ENCODE results near the gene INVS. TPM values are rescaled to one million over a fixed set of nuclear protein-coding genes. Genes with fewer than 3 reads are reported as not detected.
"Not testable (repeated sequence)": the region's sequence is repeated elsewhere in the genome, so short reads cannot be mapped to it uniquely, and the experiment has no call there.

The INVS gene
- total RNA-seq, 2 donors from 2014 or later, result 15.3 to 17.7 TPM

- H3K27ac Mint-ChIP-seq, result no peak overlapping the region
- no peaks in the 10 kb centered on the region for H3K9me3 Mint-ChIP-seq
- no peak for ATAC-seq (replicated peaks)
- peaks cover 33% of the 10 kb centered on the region for H3K36me3 Mint-ChIP-seq (ENCODE audit: low read depth)
- no peak overlapping the region for H3K4me3 Mint-ChIP-seq
- no peaks in the 10 kb centered on the region for H3K27me3 Mint-ChIP-seq
- peaks cover 5% of the 10 kb centered on the region for H3K4me1 Mint-ChIP-seq
Observed at GRCh38 chr9:100125910-100126309, 26.9 kb downstream of the INVS start.

DNA sequence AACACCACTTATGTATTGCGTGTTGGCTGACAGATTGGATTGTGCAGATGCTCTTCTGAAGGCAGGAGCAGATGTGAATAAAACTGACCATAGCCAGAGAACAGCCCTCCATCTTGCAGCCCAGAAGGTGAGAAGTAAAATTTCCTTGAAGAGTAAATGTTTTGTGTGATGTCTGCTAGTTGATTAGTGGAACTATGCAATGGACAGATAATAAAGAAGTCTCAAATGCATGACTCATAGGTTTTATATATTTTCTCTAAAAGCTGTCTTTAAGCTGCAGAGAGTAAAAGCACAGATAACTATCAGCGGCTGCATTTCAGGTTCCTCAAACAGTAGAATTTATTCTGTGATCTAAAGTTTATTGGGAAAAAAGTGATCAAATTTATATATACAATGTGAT, 27.4 kb downstream of the INVS start:
- ATAC-seq (replicated peaks), result no peak

DNA sequence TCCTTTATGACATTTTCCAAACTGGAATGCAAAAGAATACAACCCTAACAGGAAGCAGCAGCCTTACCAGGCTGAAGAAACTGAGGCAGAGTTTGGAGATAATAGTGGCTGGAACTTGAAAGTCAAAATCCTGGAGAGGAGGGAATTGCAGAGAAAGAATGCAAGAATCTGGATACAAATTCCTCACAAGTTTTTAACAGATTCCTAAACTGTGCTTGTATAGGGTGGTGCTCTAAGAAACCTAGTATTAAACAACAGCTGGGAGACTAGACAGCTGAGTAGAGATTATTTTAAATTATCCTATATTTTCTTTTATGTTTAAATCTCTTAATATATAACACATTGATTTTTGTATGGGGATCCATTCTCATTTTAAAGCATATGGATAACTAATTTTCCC, 30.7 kb downstream of the INVS start:
- Mint-ChIP-seq H3K4me3 (no peak overlapping the region), H3K9me3 (no peaks in the 10 kb centered on the region), H3K27me3 (no peaks in the 10 kb centered on the region), H3K4me1 (no peaks in the 10 kb centered on the region), H3K36me3 (ENCODE audit: low read depth) (peaks cover 42% of the 10 kb centered on the region), H3K27ac (no peak overlapping the region)
- ATAC-seq (replicated peaks), result no peak

More for the DNA sequence above, 27.4 kb downstream of the INVS start:
- H3K4me1 Mint-ChIP-seq, result peaks cover 4% of the 10 kb centered on the region
- H3K9me3 Mint-ChIP-seq, result no peaks in the 10 kb centered on the region
- H3K27ac Mint-ChIP-seq, result no peak overlapping the region
- H3K27me3 Mint-ChIP-seq, result no peaks in the 10 kb centered on the region
- no peak overlapping the region for H3K4me3 Mint-ChIP-seq
- H3K36me3 Mint-ChIP-seq (ENCODE audit: low read depth), result peaks cover 28% of the 10 kb centered on the region

GRCh38 chr9:100131216-100131615, 32.2 kb downstream of the INVS start:
- Mint-ChIP-seq H3K27me3 (no peaks in the 10 kb centered on the region), H3K27ac (no peak overlapping the region), H3K36me3 (ENCODE audit: low read depth) (peaks cover 42% of the 10 kb centered on the region), H3K4me1 (no peaks in the 10 kb centered on the region), H3K9me3 (no peaks in the 10 kb centered on the region), H3K4me3 (no peak overlapping the region)
- no peak for ATAC-seq (replicated peaks)

DNA sequence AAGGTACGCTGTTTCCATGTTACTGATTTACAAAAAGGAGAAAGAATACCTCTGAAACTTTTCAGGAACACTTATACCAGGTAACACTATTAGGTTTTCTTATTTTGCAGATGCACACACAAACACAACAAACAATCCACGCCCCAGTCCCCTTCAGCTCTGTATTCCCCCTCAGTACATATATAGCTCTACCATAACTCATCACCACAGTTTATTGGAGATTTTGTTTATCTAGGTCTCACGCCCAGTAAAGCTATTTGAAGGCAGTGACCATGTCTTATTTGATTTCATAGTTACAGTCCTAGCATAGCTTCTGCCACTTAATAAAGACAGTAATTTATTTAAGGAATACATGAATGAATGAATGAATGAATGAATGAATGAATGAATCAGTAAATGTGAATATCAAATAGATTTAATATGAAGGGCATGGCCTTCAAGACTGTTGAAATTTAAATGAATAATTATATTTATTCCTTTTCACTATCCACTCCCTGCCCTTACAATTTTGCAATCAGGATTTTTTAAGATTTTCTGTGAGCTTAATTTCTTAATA, 32.9 kb downstream of the INVS start:
- no peaks in the 10 kb centered on the region for H3K9me3 Mint-ChIP-seq
- no peak for ATAC-seq (replicated peaks)

DNA sequence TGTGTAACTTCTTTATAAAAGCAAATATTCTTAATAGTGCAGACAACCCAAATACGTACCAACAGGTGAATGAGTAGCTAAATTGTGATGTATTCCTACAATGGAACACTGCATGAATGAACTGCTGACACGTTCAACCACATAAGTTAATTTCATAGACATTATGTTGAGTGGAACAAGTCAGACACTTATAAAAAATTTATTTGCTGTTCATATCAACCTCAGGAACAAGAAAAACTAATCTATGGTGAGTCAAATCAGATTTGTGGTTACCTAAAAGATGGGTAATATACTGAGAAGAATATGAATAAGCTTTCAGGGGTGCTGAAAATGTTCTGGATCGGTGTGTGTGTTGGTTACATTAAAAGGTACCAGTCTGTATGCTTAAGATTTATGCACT, 35.7 kb downstream of the INVS start:
- Mint-ChIP-seq H3K9me3 (no peaks in the 10 kb centered on the region), H3K36me3 (ENCODE audit: low read depth) (peaks cover 19% of the 10 kb centered on the region), H3K4me3 (no peak overlapping the region), H3K4me1 (no peaks in the 10 kb centered on the region), H3K27ac (no peak overlapping the region), H3K27me3 (no peaks in the 10 kb centered on the region)
- peak; percentile 56 for ATAC-seq (replicated peaks)

More for the DNA sequence above, 32.9 kb downstream of the INVS start:
- peaks cover 42% of the 10 kb centered on the region for H3K36me3 Mint-ChIP-seq (ENCODE audit: low read depth)
- no peaks in the 10 kb centered on the region for H3K4me1 Mint-ChIP-seq
- no peaks in the 10 kb centered on the region for H3K27me3 Mint-ChIP-seq
- no peak overlapping the region for H3K4me3 Mint-ChIP-seq
- no peak overlapping the region for H3K27ac Mint-ChIP-seq

- H3K27ac Mint-ChIP-seq; H3K9me3 Mint-ChIP-seq; H3K4me3 Mint-ChIP-seq; H3K4me1 Mint-ChIP-seq; H3K27me3 Mint-ChIP-seq; ATAC-seq (replicated peaks): not testable (repeated sequence)
- peaks cover 16% of the 10 kb centered on the region for H3K36me3 Mint-ChIP-seq (ENCODE audit: low read depth)
Observed at GRCh38 chr9:100136799-100137198, 37.8 kb downstream of the INVS start.

GRCh38 chr9:100140303-100140702, 41.3 kb downstream of the INVS start:
- ATAC-seq (replicated peaks); H3K27me3 Mint-ChIP-seq; H3K27ac Mint-ChIP-seq; H3K4me3 Mint-ChIP-seq; H3K36me3 Mint-ChIP-seq (ENCODE audit: low read depth); H3K4me1 Mint-ChIP-seq; H3K9me3 Mint-ChIP-seq: not testable (repeated sequence)

DNA sequence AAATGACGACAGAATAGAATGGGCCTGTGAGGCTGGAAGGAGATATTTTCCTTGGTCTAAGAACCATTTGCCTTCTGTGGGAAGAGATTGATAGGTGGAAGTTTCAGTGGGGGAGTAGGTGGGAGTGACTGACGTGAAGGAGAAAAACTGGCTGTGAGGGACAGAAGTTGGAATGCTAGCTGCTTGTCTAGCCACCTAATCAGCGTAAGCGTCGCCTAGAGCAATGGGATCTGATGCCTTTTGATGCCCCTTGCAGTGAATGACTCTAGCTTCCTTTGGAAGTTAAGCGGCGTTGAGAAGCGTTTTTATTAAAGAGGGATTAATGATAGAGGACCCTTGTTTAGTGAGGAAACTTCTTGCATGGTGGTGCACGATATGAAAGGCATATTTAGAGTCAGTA, 42.8 kb downstream of the INVS start:
- not testable (repeated sequence) for H3K36me3 Mint-ChIP-seq (ENCODE audit: low read depth); H3K4me3 Mint-ChIP-seq; H3K27me3 Mint-ChIP-seq; H3K4me1 Mint-ChIP-seq; H3K9me3 Mint-ChIP-seq; H3K27ac Mint-ChIP-seq; ATAC-seq (replicated peaks)

GRCh38 chr9:100145167-100145934, 46.3 kb downstream of the INVS start:
- H3K27me3 Mint-ChIP-seq; ATAC-seq (replicated peaks); H3K4me1 Mint-ChIP-seq; H3K9me3 Mint-ChIP-seq; H3K4me3 Mint-ChIP-seq; H3K27ac Mint-ChIP-seq; H3K36me3 Mint-ChIP-seq (ENCODE audit: low read depth): not testable (repeated sequence)

DNA sequence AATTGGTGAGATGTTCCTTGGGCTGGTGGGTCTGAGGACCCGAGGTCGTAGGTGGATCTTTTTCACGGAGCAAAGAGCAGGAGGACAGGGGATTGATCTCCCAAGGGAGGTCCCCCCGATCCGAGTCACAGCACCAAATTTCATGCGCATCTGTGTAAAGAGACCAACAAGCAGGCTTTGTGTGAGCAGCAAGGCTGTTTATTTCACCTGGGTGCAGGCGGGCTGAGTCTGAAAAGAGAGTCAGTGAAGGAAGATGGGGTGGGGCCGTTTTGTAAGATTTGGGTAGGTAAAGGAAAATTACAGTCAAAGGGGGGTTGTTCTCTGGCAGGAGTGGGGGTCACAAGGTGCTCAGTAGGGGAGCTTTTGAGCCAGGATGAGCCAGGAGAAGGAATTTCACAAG, 46.9 kb downstream of the INVS start:
- H3K9me3 Mint-ChIP-seq; H3K36me3 Mint-ChIP-seq (ENCODE audit: low read depth); H3K4me3 Mint-ChIP-seq; H3K27me3 Mint-ChIP-seq; H3K4me1 Mint-ChIP-seq; ATAC-seq (replicated peaks); H3K27ac Mint-ChIP-seq: not testable (repeated sequence)

DNA sequence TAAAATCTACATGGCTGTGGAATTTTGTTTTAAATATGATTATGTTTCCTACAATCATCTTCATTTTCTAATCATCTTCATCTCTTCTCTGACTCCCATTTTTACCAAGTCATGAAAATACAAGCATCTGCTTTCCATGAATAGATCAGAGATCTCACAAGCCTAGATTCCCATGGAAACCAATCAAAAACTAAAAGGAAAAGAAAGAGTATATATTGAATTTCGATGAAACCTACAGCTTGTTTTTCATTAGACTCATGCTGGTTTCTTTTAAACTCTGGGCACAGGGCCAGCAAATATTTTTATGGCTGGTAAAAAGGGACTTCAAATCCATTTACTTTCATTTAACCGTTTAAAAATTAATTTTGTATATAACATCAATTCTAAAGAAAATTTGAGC, 51.2 kb downstream of the INVS start:
- no peak overlapping the region for H3K27ac Mint-ChIP-seq
- no peaks in the 10 kb centered on the region for H3K4me1 Mint-ChIP-seq
- H3K9me3 Mint-ChIP-seq, result no peaks in the 10 kb centered on the region
- H3K4me3 Mint-ChIP-seq, result no peak overlapping the region
- no peaks in the 10 kb centered on the region for H3K36me3 Mint-ChIP-seq (ENCODE audit: low read depth)
- no peak for ATAC-seq (replicated peaks)
- H3K27me3 Mint-ChIP-seq, result no peaks in the 10 kb centered on the region

GRCh38 chr9:100160021-100160420, 61.0 kb downstream of the INVS start:
- Mint-ChIP-seq H3K27ac (no peak overlapping the region), H3K4me1 (no peaks in the 10 kb centered on the region), H3K4me3 (no peak overlapping the region), H3K27me3 (no peaks in the 10 kb centered on the region), H3K36me3 (ENCODE audit: low read depth) (peaks cover 7% of the 10 kb centered on the region), H3K9me3 (no peaks in the 10 kb centered on the region)
- ATAC-seq (replicated peaks), result no peak

DNA sequence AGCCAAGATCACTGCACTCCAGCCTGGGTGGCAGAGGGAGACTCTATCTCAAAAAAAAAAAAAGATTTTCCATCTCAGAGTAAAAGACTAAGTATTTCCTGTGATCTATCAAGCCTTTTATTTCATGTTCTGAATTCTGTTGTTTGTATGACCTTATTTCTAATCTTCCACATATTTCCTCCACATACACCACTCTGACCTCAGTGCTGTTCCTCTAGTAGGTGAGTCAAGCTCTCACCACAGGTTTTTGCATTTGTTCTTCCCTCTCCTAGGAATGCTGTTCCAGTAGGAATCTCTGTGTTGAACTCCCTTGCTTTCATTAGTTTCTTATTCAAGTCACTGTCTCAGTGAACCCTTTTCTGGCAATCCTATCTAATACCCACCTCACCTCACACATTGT, 68.1 kb downstream of the INVS start:
- Mint-ChIP-seq H3K4me1 (peaks cover 3% of the 10 kb centered on the region), H3K27ac (no peak overlapping the region), H3K4me3 (no peak overlapping the region), H3K9me3 (peaks cover 3% of the 10 kb centered on the region), H3K27me3 (no peaks in the 10 kb centered on the region), H3K36me3 (ENCODE audit: low read depth) (no peaks in the 10 kb centered on the region)
- no peak for ATAC-seq (replicated peaks)

DNA sequence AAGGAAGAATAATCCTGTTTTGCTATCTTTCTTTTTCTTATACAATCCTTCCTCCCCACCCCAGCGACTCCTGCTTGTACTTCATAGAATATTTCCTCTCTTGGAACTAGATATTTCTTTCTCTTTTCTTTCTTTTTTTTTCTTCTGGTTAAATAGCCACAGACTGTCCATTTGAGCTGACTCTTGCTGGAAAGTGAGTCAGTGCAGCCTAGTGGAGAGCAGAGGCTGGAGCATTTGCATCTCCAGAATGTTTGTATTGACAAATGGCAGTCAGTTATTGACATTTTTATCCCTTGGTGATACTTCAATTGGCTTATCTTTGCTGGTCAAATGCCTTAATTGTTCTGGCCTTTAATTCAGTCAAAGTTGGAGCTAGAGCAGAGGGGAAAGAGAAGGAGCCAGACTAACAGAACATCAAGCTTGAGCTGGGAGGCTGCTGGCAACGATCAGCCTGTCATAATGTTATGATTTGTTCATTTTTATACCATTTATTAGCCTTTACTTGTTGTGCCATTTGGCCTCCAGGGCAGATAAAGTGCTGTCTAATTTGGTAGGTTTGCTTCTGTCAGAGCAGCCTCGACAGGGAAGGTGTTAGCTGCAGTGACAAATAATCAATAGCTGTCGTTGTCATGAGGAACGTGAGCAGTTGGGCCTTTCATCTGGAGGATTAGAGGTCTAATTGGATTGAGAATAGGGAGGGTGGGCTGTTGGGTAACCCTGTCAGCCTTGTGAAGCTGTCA, 69.0 kb downstream of the INVS start:
- Mint-ChIP-seq H3K4me3 (no peak overlapping the region), H3K27me3 (no peaks in the 10 kb centered on the region), H3K9me3 (peaks cover 9% of the 10 kb centered on the region), H3K27ac (no peak overlapping the region), H3K36me3 (ENCODE audit: low read depth) (peaks cover 4% of the 10 kb centered on the region), H3K4me1 (peaks cover 3% of the 10 kb centered on the region)
- ATAC-seq (replicated peaks), result no peak
